Bronchial epithelial cell (primary cell): ENCODE data around the gene NOS3. TPM values are rescaled to one million over a fixed set of nuclear protein-coding genes. Genes with fewer than 3 reads are reported as not detected.

Source experiments
- DNase-seq: peaks from one replicate; pipeline ENCODE4 v3.0.0-alpha.2; 2010; ENCODE audit warnings: low read depth
- FAIRE-seq: peaks from 2 replicates; lab custom pipeline; 2011; peaks lifted over from hg19 to GRCh38; lab: Jason Lieb, UNC
- H3K27me3 ChIP-seq: 2 replicates; pipeline ENCODE4 v1.5.1; 2011; ENCODE audit warnings: low read length; ENCODE audit not compliant: control insufficient read depth, insufficient read depth
- H3K36me3 ChIP-seq: 2 replicates; pipeline ENCODE4 v1.5.1; 2011; ENCODE audit warnings: low read length; ENCODE audit not compliant: control insufficient read depth, insufficient read depth
- H3K4me3 ChIP-seq: 2 replicates; pipeline ENCODE4 v1.5.1; 2011; ENCODE audit warnings: mild to moderate bottlenecking, low read depth, low read length, control low read depth
- CTCF ChIP-seq: IDR thresholded peaks from 2 replicates; pipeline ENCODE4 v1.5.1; 2011; ENCODE audit warnings: mild to moderate bottlenecking, moderate library complexity, low read length, control low read depth, inconsistent platforms; ENCODE audit not compliant: insufficient read depth, severe bottlenecking
- total RNA-seq: library from RNA; depleted of rRNA; stranded (reverse); fragments of >200 nt; gene quantifications from 2 replicates; pipeline ENCODE4 v1.2.1, GENCODE V29; 2014

NOS3 gene
- total RNA-seq, 1 donor from 2014 or later: under 0.01 TPM

DNA sequence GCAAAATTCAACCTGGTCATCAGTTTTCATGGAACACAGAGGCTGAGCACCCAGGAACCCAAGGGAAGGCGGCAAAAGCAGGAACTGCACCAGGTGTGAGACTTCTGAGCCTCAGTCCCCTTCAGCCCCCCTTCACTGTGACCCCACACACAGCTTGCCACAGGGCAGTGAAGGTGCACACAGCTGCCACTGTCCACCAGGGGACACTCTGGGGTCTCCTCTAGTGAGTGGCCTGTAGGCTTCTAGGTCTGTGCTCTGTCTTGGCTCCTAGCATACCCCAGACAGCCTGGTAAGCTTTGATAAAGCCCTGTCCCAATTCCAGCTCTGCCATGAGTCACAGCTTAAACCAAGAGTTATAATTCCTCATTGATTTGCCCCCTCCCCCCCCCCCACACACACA lies 24.8 kb upstream of the NOS3 start:
- H3K36me3 ChIP-seq: no peaks in the 10 kb centered on the region
- peak; percentile 25 for TF ChIP-seq CTCF
- FAIRE-seq: no peak
- no peak overlapping the region for H3K4me3 ChIP-seq
- no peak for DNase-seq
- H3K27me3 ChIP-seq: peaks cover 21% of the 10 kb centered on the region

DNA sequence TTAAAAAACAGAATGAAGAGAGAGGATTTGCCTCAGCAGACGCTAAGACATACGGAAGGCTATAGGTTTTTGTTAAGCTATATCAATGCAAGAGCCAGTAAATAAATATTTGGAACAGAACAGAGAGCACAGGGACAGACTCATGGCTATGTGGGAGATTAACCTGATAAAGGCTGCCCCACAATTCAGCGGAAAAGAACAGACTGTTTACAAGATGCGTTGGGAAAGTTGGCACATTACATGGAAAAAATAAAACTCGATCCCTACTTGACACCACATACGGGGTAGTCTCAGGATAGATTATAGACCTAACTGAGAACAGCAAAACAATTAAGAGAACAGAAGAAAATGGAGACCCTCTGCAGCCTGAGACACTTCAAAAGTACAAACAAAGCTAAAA lies 23.5 kb upstream of the NOS3 start:
- FAIRE-seq (no peak), DNase-seq (no peak)
- TF ChIP-seq CTCF: no peak
- no peak overlapping the region for H3K4me3 ChIP-seq
- H3K27me3 ChIP-seq: peaks cover 21% of the 10 kb centered on the region
- no peaks in the 10 kb centered on the region for H3K36me3 ChIP-seq

- Histone ChIP-seq H3K36me3 (no peaks in the 10 kb centered on the region), H3K4me3 (no peak overlapping the region), H3K27me3 (peaks cover 21% of the 10 kb centered on the region)
- no peak for DNase-seq
- TF ChIP-seq CTCF: no peak
- FAIRE-seq: no peak
Measured at GRCh38 chr7:150968056-150968733, 22.6 kb upstream of the NOS3 start.

DNA sequence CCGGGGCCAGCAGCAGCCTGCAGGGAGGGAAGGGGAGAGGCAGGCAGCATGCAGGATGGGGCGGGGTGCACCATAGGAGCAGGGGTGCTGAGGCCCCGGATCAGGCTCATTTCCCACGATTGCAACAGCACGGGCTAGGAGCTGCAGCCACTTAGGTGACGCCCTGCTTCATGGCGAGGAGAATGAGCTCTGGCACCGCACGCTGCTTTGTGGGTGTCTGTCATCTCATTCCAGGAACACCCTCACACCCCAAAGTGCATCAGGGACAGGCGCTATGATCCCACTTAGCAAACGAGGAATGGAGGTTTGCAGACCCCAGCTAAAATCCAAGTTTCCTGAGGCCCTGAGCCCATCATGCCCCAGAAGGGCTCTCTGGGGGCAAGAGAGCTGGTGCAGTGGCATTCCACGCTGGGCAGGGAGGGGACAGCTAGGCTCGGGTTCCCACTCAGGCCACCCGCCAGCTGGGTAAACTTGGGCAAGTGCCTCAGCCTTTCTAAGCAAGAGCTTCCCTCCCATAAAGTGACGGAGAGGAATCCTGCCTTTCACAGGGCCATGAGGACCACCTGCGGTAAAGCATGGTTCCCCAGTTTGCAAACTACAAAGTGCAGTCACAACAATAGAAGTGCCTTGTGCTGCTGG lies 22.0 kb upstream of the NOS3 start:
- no peak overlapping the region for H3K4me3 ChIP-seq
- no peak for FAIRE-seq
- peaks cover 21% of the 10 kb centered on the region for H3K27me3 ChIP-seq
- no peak for DNase-seq
- no peak for TF ChIP-seq CTCF
- no peaks in the 10 kb centered on the region for H3K36me3 ChIP-seq

DNA sequence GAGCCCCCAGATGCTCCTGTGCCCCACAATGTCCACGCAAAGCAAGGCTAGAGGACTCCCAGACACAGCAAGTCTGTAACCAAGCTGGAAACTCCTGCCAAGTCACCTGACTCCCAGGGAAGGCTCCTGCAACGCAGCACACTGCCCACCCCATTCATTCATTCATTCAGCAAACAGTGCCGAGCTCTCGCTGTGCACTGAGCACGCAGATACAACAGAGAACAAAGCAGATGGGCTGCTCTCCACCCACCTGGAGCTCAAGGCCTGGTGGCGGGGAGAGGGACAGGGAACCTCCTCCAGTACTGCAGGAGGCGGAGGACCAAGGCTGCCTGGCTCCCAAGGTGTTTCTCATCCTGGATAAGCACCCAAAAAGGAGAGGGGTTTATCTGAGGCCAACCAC lies 21.3 kb upstream of the NOS3 start:
- Histone ChIP-seq H3K4me3 (no peak overlapping the region), H3K36me3 (no peaks in the 10 kb centered on the region), H3K27me3 (peaks cover 21% of the 10 kb centered on the region)
- TF ChIP-seq CTCF: no peak
- FAIRE-seq (no peak), DNase-seq (no peak)

- DNase-seq: no peak
- TF ChIP-seq CTCF: no peak
- no peak for FAIRE-seq
- Histone ChIP-seq H3K36me3 (no peaks in the 10 kb centered on the region), H3K27me3 (peaks cover 17% of the 10 kb centered on the region), H3K4me3 (no peak overlapping the region)
Measured at GRCh38 chr7:150970424-150970823, 20.4 kb upstream of the NOS3 start.
